NCI-H128 (cell line): ENCODE data around the gene SNU13.
"Not testable (repeated sequence)": the region's sequence is repeated elsewhere in the genome, so short reads cannot be mapped to it uniquely, and the experiment has no call there.

Experiments
- DNase-seq: peaks from one replicate; lab custom pipeline; 2025; ENCODE audit not compliant: unreplicated experiment; lab: John Stamatoyannopoulos, UW

Gene SNU13

GRCh38 chr22:41682033-41682807, 6.4 kb downstream of the SNU13 start:
- no peak for DNase-seq

- no peak for DNase-seq
Measured at GRCh38 chr22:41681616-41682015, 7.1 kb downstream of the SNU13 start.

GRCh38 chr22:41676134-41676533, 12.5 kb downstream of the SNU13 start:
- DNase-seq = no peak

- no peak for DNase-seq
Measured at GRCh38 chr22:41674846-41675340, 13.8 kb downstream of the SNU13 start.

GRCh38 chr22:41672780-41673509, 15.7 kb downstream of the SNU13 start:
- DNase-seq = no peak

GRCh38 chr22:41672096-41672495, 16.6 kb downstream of the SNU13 start:
- not testable (repeated sequence) for DNase-seq

- DNase-seq = no peak
Measured at GRCh38 chr22:41668971-41669911, 19.4 kb downstream of the SNU13 start.

GRCh38 chr22:41664951-41665350, 23.7 kb downstream of the SNU13 start:
- DNase-seq = no peak

GRCh38 chr22:41664490-41664889, 24.2 kb downstream of the SNU13 start:
- DNase-seq = no peak

- DNase-seq = not testable (repeated sequence)
Measured at GRCh38 chr22:41663594-41663993, 25.1 kb downstream of the SNU13 start.

- no peak for DNase-seq
Measured at GRCh38 chr22:41661713-41662112, 27.0 kb downstream of the SNU13 start.

- no peak for DNase-seq
Measured at GRCh38 chr22:41661088-41661487, 27.6 kb downstream of the SNU13 start.

GRCh38 chr22:41660416-41660815, 28.3 kb downstream of the SNU13 start:
- DNase-seq = no peak

- no peak for DNase-seq
Measured at GRCh38 chr22:41659941-41660340, 28.7 kb downstream of the SNU13 start.

GRCh38 chr22:41658869-41659268, 29.8 kb downstream of the SNU13 start:
- no peak for DNase-seq

- DNase-seq = no peak
Measured at GRCh38 chr22:41657709-41658108, 31.0 kb downstream of the SNU13 start.

GRCh38 chr22:41656556-41656955, 32.1 kb downstream of the SNU13 start:
- no peak for DNase-seq

GRCh38 chr22:41654322-41654721, 34.3 kb downstream of the SNU13 start:
- no peak for DNase-seq

- DNase-seq = no peak
Measured at GRCh38 chr22:41650821-41651220, 37.8 kb downstream of the SNU13 start.

- no peak for DNase-seq
Measured at GRCh38 chr22:41650229-41650628, 38.4 kb downstream of the SNU13 start.

GRCh38 chr22:41648432-41648831, 40.2 kb downstream of the SNU13 start:
- no peak for DNase-seq
